Measurements from ENCODE around the gene ABHD10. TPM values are rescaled to one million over a fixed set of nuclear protein-coding genes. Genes with fewer than 3 reads are reported as not detected.

The ABHD10 gene
- 10 to 100 TPM in 4 of 5 donors, not detected in 1; 11.6 to 61.7 (median 27.1) TPM for total RNA-seq
- polyA plus RNA-seq: 10 to 100 TPM; 13.5 to 15.1 (median 13.7) TPM
- long read RNA-seq, donor 1, partial matches to known transcripts: 0 of 3 reads
- long read RNA-seq, donor 1, other reads (novel, unspliced or antisense): 0 of 3 reads
- long read RNA-seq, donor 2, transcript ABHD10-201 (5 exons, 2,590 nt): major isoform, 5 of 9 reads
- long read RNA-seq, donor 2, partial matches to known transcripts: 0 of 9 reads
- long read RNA-seq, donor 2, other reads (novel, unspliced or antisense): 0 of 9 reads
- long read RNA-seq, donor 3, transcript ABHD10-201 (5 exons, 2,590 nt): major isoform, 8 of 8 reads
- long read RNA-seq, donor 3, partial matches to known transcripts: 0 of 8 reads
- long read RNA-seq, donor 3, other reads (novel, unspliced or antisense): 0 of 8 reads
- long read RNA-seq, donor 4: 0 reads
- long read RNA-seq, donor 5, transcript ABHD10-201 (5 exons, 2,590 nt): major isoform, 10 of 10 reads
- long read RNA-seq, donor 5, partial matches to known transcripts: 0 of 10 reads
- long read RNA-seq, donor 5, other reads (novel, unspliced or antisense): 0 of 10 reads
- long read RNA-seq, donor 6: 0 reads
- long read RNA-seq, donor 7, transcript ABHD10-201 (5 exons, 2,590 nt): major isoform, 5 of 6 reads
- long read RNA-seq, donor 7, partial matches to known transcripts: 0 of 6 reads
- long read RNA-seq, donor 7, other reads (novel, unspliced or antisense): 0 of 6 reads
- long read RNA-seq, donor 8, transcript ABHD10-201 (5 exons, 2,590 nt): major isoform, 6 of 6 reads
- long read RNA-seq, donor 8, partial matches to known transcripts: 0 of 6 reads
- long read RNA-seq, donor 8, other reads (novel, unspliced or antisense): 0 of 6 reads
- long read RNA-seq, donor 9, transcript ABHD10-201 (5 exons, 2,590 nt): major isoform, 7 of 8 reads
- long read RNA-seq, donor 9, partial matches to known transcripts: 0 of 8 reads
- long read RNA-seq, donor 9, other reads (novel, unspliced or antisense): 0 of 8 reads
- long read RNA-seq, donor 10, partial matches to known transcripts: 0 of 2 reads
- long read RNA-seq, donor 10, other reads (novel, unspliced or antisense): 0 of 2 reads

- TF ChIP-seq POLR2A (IDR thresholded peaks at IDR 0.05) (peak in 2 of 4 donors; percentile 82 to 87), POLR2AphosphoS5 (IDR thresholded peaks at IDR 0.05) (peak; percentile 97 to 99 (median 98)), CTCF (IDR thresholded peaks at IDR 0.05) (no peak)
- Histone ChIP-seq H3K27ac (peak within 1 kb of the TSS; percentile 84 to 89 (median 89)), H3K4me1 (peaks cover 15 to 40% (median 26%) of the 10 kb centered on the region in 4 donors), H3K36me3 (peaks cover 0 to 15% (median 12%) of the 10 kb centered on the region in 4 donors), H3K4me3 (peak within 1 kb of the TSS; percentile 83 to 88 (median 84)), H3K27me3 (no peaks in the 10 kb centered on the region), H3K9me3 (no peaks in the 10 kb centered on the region)
- 2 to 7% (median 2%) methylated on average over 40 to 61 of the region's 61 CpGs for WGBS, 5 donors
- intact Hi-C loops (cut with DNase I; ENCODE audit: low total_unique reads): no loop called here
- peak; percentile 98 to 99 for DNase-seq
These were observed at the start of gene ABHD10 for GRCh38 chr3:111978583-111979433. TSS of gene ABHD10 (plus strand) at chr3:111979026. CDS start at chr3:111979062, 36 bp downstream.

GRCh38 chr3:111929484-111929883, 49.3 kb upstream of the ABHD10 start:
- intact Hi-C loops (cut with DNase I; ENCODE audit: low total_unique reads): no loop called here
- TF ChIP-seq POLR2AphosphoS5 (IDR thresholded peaks at IDR 0.05) (no peak), CTCF (IDR thresholded peaks at IDR 0.05) (no peak), POLR2A (IDR thresholded peaks at IDR 0.05) (no peak), EP300 (IDR thresholded peaks at IDR 0.05) (no peak)
- H3K27ac ChIP-seq: no peak overlapping the region
- H3K36me3 ChIP-seq: peaks cover 0 to 6% (median 0%) of the 10 kb centered on the region in 4 donors
- 76 to 93% (median 91%) methylated on average over 2 of the region's 2 CpGs for WGBS, 5 donors
- no peaks in the 10 kb centered on the region for H3K27me3 ChIP-seq
- H3K4me1 ChIP-seq: peaks cover 0 to 21% (median 9%) of the 10 kb centered on the region in 4 donors
- no peaks in the 10 kb centered on the region for H3K9me3 ChIP-seq
- no peak for DNase-seq
- H3K4me3 ChIP-seq: no peak overlapping the region

GRCh38 chr3:111932946-111933345, 45.9 kb upstream of the ABHD10 start:
- H3K27ac ChIP-seq: no peak overlapping the region
- peaks cover 0 to 6% (median 0%) of the 10 kb centered on the region in 4 donors for H3K36me3 ChIP-seq
- WGBS, 5 donors: 19 to 35% (median 30%) methylated on average over 3 of the region's 3 CpGs
- no peaks in the 10 kb centered on the region for H3K27me3 ChIP-seq
- peaks cover 0 to 35% (median 7%) of the 10 kb centered on the region in 4 donors for H3K4me1 ChIP-seq
- intact Hi-C loops (cut with DNase I; ENCODE audit: low total_unique reads): no loop called here
- TF ChIP-seq EP300 (IDR thresholded peaks at IDR 0.05) (no peak), CTCF (IDR thresholded peaks at IDR 0.05) (no peak), POLR2A (IDR thresholded peaks at IDR 0.05) (no peak), POLR2AphosphoS5 (IDR thresholded peaks at IDR 0.05) (no peak)
- no peak for DNase-seq
- H3K4me3 ChIP-seq: no peak overlapping the region
- H3K9me3 ChIP-seq: no peaks in the 10 kb centered on the region
